ENCODE measurements around the gene MRE11. TPM values are rescaled to one million over a fixed set of nuclear protein-coding genes. Genes with fewer than 3 reads are reported as not detected.
"Not testable (repeated sequence)": the region's sequence is repeated elsewhere in the genome, so short reads cannot be mapped to it uniquely, and the experiment has no call there.

The MRE11 gene
- polyA plus RNA-seq, 1 of the 3 experiments (the other 2 are of a cell fraction) = 2.8 TPM

DNA sequence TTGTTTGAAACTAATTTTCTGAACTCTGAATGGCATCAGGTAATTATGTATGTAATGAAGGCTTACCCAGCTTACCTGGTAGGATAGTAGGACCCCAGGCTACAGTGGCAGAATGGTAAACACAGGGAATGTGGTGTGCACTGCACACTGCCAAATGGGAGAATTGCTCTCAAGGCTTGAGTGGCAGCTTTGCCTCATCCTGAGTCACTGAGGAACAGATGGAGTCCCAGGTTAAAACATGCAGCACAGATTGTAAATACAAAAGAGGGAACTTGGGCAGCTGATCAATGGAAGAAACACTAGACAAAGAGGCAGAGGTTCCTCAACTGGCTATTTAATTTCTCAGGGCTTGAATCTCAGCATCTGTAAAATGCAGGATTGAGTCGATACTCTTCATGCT is 116.8 kb downstream of the MRE11 start:
- Histone ChIP-seq H4K20me1 (ENCODE audit: insufficient read depth) (no peaks in the 10 kb centered on the region), H3K4me2 (no peak overlapping the region), H3K27me3 (ENCODE audit: insufficient read depth) (no peaks in the 10 kb centered on the region), H3K4me3 (ENCODE audit: low read depth in 2 of 2, low read length in 1 of 2) (no peak overlapping the region), H3K4me1 (ENCODE audit: control insufficient read depth in 1 of 2, insufficient read depth in 2 of 2, low read depth in 1 of 2, low read length in 1 of 2) (no peaks in the 10 kb centered on the region), H3K36me3 (replicated peaks in 1 of 2; ENCODE audit: control insufficient read depth in 1 of 2, insufficient read depth in 2 of 2, low read length in 1 of 2) (no peaks in the 10 kb centered on the region), H3K9ac (no peak overlapping the region), H3K79me2 (ENCODE audit: insufficient read depth) (no peaks in the 10 kb centered on the region), H3K9me3 (no peaks in the 10 kb centered on the region), H3K27ac (ENCODE audit: low read depth in 2 of 2, low read length in 1 of 2) (no peak overlapping the region), H2AFZ (ENCODE audit: low read depth) (no peak overlapping the region), H3K9me2 (no peaks in the 10 kb centered on the region), H3F3A (replicated peaks; ENCODE audit: insufficient read depth) (no peaks in the 10 kb centered on the region)
- no peak for DNase-seq
- POLR2A ChIA-PET = no interaction called here
- WGBS (ENCODE audit: low lambda C conversion rate) = 9% methylated on average over 1 of the region's 1 CpG
- TF ChIP-seq, protein P1, sequence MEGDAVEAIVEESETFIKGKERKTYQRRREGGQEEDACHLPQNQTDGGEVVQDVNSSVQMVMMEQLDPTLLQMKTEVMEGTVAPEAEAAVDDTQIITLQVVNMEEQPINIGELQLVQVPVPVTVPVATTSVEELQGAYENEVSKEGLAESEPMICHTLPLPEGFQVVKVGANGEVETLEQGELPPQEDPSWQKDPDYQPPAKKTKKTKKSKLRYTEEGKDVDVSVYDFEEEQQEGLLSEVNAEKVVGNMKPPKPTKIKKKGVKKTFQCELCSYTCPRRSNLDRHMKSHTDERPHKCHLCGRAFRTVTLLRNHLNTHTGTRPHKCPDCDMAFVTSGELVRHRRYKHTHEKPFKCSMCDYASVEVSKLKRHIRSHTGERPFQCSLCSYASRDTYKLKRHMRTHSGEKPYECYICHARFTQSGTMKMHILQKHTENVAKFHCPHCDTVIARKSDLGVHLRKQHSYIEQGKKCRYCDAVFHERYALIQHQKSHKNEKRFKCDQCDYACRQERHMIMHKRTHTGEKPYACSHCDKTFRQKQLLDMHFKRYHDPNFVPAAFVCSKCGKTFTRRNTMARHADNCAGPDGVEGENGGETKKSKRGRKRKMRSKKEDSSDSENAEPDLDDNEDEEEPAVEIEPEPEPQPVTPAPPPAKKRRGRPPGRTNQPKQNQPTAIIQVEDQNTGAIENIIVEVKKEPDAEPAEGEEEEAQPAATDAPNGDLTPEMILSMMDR (IDR thresholded peaks at IDR 0.05) = no peak
- TF ChIP-seq TEAD4 (IDR thresholded peaks at IDR 0.05; ENCODE audit: borderline replicate concordance, insufficient read depth) (no peak), NRF1 (IDR thresholded peaks at IDR 0.05; ENCODE audit: low read depth, low read length) (no peak), TCF12 (IDR thresholded peaks at IDR 0.05) (no peak), MEF2A (IDR thresholded peaks at IDR 0.05; ENCODE audit: borderline replicate concordance, low read depth) (no peak), GATA2 (CRISPR knock-in tag; IDR thresholded peaks at IDR 0.05) (no peak), NFIC (IDR thresholded peaks at IDR 0.05; ENCODE audit: borderline replicate concordance) (no peak), JUND (IDR thresholded peaks at IDR 0.05) (no peak), RCOR1 (IDR thresholded peaks at IDR 0.05; ENCODE audit: low read length) (no peak), FOXM1 (IDR thresholded peaks at IDR 0.05; ENCODE audit: low read depth) (no peak), YY1 (IDR thresholded peaks at IDR 0.05; ENCODE audit: low read depth) (no peak), FOXJ3 (CRISPR knock-in tag; IDR thresholded peaks at IDR 0.05) (no peak), TAF1 (IDR thresholded peaks at IDR 0.05; ENCODE audit: borderline replicate concordance, low read depth, low read length) (no peak), GABPA (IDR thresholded peaks at IDR 0.05; ENCODE audit: low read depth) (no peak), POLR2AphosphoS5 (IDR thresholded peaks at IDR 0.05; ENCODE audit: low read depth, low read length) (no peak), EP300 (IDR thresholded peaks at IDR 0.05; ENCODE audit: borderline replicate concordance in 1 of 2, low read depth in 1 of 2, low read length in 1 of 2) (no peak)
- TF ChIP-seq, protein P2, sequence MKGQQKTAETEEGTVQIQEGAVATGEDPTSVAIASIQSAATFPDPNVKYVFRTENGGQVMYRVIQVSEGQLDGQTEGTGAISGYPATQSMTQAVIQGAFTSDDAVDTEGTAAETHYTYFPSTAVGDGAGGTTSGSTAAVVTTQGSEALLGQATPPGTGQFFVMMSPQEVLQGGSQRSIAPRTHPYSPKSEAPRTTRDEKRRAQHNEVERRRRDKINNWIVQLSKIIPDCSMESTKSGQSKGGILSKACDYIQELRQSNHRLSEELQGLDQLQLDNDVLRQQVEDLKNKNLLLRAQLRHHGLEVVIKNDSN (IDR thresholded peaks at IDR 0.05; ENCODE audit: borderline replicate concordance, low read depth) = no peak
- TF ChIP-seq, protein P3, sequence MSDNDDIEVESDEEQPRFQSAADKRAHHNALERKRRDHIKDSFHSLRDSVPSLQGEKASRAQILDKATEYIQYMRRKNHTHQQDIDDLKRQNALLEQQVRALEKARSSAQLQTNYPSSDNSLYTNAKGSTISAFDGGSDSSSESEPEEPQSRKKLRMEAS (IDR thresholded peaks at IDR 0.05; ENCODE audit: low read depth) = no peak
- TF ChIP-seq, protein P4, sequence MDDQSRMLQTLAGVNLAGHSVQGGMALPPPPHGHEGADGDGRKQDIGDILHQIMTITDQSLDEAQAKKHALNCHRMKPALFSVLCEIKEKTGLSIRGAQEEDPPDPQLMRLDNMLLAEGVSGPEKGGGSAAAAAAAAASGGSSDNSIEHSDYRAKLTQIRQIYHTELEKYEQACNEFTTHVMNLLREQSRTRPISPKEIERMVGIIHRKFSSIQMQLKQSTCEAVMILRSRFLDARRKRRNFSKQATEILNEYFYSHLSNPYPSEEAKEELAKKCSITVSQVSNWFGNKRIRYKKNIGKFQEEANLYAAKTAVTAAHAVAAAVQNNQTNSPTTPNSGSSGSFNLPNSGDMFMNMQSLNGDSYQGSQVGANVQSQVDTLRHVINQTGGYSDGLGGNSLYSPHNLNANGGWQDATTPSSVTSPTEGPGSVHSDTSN (IDR thresholded peaks at IDR 0.05) = no peak
- TF ChIP-seq, protein P5, sequence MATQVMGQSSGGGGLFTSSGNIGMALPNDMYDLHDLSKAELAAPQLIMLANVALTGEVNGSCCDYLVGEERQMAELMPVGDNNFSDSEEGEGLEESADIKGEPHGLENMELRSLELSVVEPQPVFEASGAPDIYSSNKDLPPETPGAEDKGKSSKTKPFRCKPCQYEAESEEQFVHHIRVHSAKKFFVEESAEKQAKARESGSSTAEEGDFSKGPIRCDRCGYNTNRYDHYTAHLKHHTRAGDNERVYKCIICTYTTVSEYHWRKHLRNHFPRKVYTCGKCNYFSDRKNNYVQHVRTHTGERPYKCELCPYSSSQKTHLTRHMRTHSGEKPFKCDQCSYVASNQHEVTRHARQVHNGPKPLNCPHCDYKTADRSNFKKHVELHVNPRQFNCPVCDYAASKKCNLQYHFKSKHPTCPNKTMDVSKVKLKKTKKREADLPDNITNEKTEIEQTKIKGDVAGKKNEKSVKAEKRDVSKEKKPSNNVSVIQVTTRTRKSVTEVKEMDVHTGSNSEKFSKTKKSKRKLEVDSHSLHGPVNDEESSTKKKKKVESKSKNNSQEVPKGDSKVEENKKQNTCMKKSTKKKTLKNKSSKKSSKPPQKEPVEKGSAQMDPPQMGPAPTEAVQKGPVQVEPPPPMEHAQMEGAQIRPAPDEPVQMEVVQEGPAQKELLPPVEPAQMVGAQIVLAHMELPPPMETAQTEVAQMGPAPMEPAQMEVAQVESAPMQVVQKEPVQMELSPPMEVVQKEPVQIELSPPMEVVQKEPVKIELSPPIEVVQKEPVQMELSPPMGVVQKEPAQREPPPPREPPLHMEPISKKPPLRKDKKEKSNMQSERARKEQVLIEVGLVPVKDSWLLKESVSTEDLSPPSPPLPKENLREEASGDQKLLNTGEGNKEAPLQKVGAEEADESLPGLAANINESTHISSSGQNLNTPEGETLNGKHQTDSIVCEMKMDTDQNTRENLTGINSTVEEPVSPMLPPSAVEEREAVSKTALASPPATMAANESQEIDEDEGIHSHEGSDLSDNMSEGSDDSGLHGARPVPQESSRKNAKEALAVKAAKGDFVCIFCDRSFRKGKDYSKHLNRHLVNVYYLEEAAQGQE (IDR thresholded peaks at IDR 0.05; ENCODE audit: low read depth, low read length) = no peak
- CTCF ChIA-PET = no interaction called here

DNA sequence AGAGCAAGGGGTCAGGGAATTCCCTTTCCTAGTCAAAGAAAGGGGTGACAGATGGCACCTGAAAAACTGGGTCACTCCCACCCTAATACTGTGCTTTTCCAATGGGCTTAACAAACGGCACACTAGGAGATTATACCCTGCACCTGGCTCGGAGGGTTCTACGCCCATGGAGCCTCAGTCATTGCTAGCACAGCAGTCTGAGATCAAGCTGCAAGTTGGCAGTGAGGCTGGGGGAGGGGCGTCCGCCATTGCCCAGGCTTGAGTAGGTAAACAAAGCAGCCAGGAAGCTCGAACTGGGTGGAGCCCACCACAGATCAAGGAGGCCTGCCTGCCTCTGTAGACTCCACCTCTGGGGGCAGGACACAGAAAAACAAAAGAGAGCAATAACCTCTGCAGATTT is 123.1 kb downstream of the MRE11 start:
- H3K4me3 ChIP-seq (ENCODE audit: low read depth in 2 of 2, low read length in 1 of 2); H3K36me3 ChIP-seq (replicated peaks in 1 of 2; ENCODE audit: control insufficient read depth in 1 of 2, insufficient read depth in 2 of 2, low read length in 1 of 2); H3F3A ChIP-seq (replicated peaks; ENCODE audit: insufficient read depth); H3K4me1 ChIP-seq (ENCODE audit: control insufficient read depth in 1 of 2, insufficient read depth in 2 of 2, low read depth in 1 of 2, low read length in 1 of 2); POLR2A ChIA-PET; H4K20me1 ChIP-seq (ENCODE audit: insufficient read depth); H3K27ac ChIP-seq (ENCODE audit: low read depth in 2 of 2, low read length in 1 of 2); DNase-seq; H3K9me3 ChIP-seq; H2AFZ ChIP-seq (ENCODE audit: low read depth); H3K9ac ChIP-seq; H3K9me2 ChIP-seq; CTCF ChIA-PET; H3K27me3 ChIP-seq (ENCODE audit: insufficient read depth); H3K4me2 ChIP-seq; H3K79me2 ChIP-seq (ENCODE audit: insufficient read depth): not testable (repeated sequence)
- 0% methylated on average over 1 of the region's 6 CpGs for WGBS (ENCODE audit: low lambda C conversion rate)
